Measurements from ENCODE around the gene MFRP. TPM values are rescaled to one million over a fixed set of nuclear protein-coding genes. Genes with fewer than 3 reads are reported as not detected.

The MFRP gene
- total and polyA plus RNA-seq, 9 of the 15 experiments (the other 6 are each of a cell fraction or from before 2014, with no cell fraction given), result not detected

GRCh38 chr11:119338318-119338890, 8.1 kb downstream of the MFRP start (continued):
- TF ChIP-seq ZNF280B (CRISPR knock-in tag; IDR thresholded peaks at IDR 0.05), result no peak
- no peak for TF ChIP-seq SRSF9 (IDR thresholded peaks at IDR 0.05; ENCODE audit: borderline replicate concordance, low read depth, low read length)
- no peak for TF ChIP-seq CCNT2 (IDR thresholded peaks at IDR 0.05; ENCODE audit: borderline replicate concordance, extremely low read depth, insufficient read length, low read depth, low read length)
- no peak for TF ChIP-seq BRD4 (IDR thresholded peaks at IDR 0.05)
- TF ChIP-seq MITF (IDR thresholded peaks at IDR 0.05), result 0 out of 2 replicates have a peak, but pooled peaks have one; percentile 13
- no peak for TF ChIP-seq POLR2AphosphoS5 (IDR thresholded peaks at IDR 0.05; ENCODE audit: control insufficient read depth, insufficient read depth, low read depth, low read length)
- TF ChIP-seq NRF1 (conservative IDR thresholded peaks at IDR 0.05 in 1 of 2, IDR thresholded peaks at IDR 0.05 in 1 of 2), result 0 out of 4 replicates have a peak, but pooled peaks of 1 of the 2 experiments have one; percentile 21
- TF ChIP-seq MYBL2 (IDR thresholded peaks at IDR 0.05; ENCODE audit: low read depth), result no peak
- TF ChIP-seq MYBL2 (CRISPR knock-in tag; IDR thresholded peaks at IDR 0.05; ENCODE audit: borderline replicate concordance), result no peak
- no peak for TF ChIP-seq FOXM1 (IDR thresholded peaks at IDR 0.05; ENCODE audit: low read depth)
- TF ChIP-seq FOXM1 (CRISPR knock-in tag; IDR thresholded peaks at IDR 0.05; ENCODE audit: low read depth), result no peak
- TF ChIP-seq NR0B1 (IDR thresholded peaks at IDR 0.05; ENCODE audit: partially characterized antibody), result no peak
- no peak for TF ChIP-seq PTBP1 (IDR thresholded peaks at IDR 0.05; ENCODE audit: low read depth, low read length)
- peak; percentile 46; the same call in 1 of the 2 replicates for TF ChIP-seq CTBP1 (IDR thresholded peaks at IDR 0.05; ENCODE audit: borderline replicate concordance)
- TF ChIP-seq DDX20 (tag; IDR thresholded peaks at IDR 0.05; ENCODE audit: low read depth), result no peak
- TF ChIP-seq SMARCC2 (IDR thresholded peaks at IDR 0.05; ENCODE audit: low read depth), result no peak
- TF ChIP-seq HMG20A (CRISPR knock-in tag; conservative IDR thresholded peaks at IDR 0.05), result no peak
- TF ChIP-seq ZBTB26 (CRISPR knock-in tag; IDR thresholded peaks at IDR 0.05), result no peak
- TF ChIP-seq GATA2 (CRISPR knock-in tag; IDR thresholded peaks at IDR 0.05), result peak; percentile 34; the same call in 1 of the 2 replicates
- no peak for TF ChIP-seq ZKSCAN8 (CRISPR knock-in tag; IDR thresholded peaks at IDR 0.05)

Measured in K562 (cell line).